Measurements from ENCODE around the gene SLIT3.

Gene SLIT3

GRCh38 chr5:169175733-169176132 lies 125.2 kb downstream of the SLIT3 start:
- DNase-seq, result no peak

- DNase-seq, result no peak
Observed at GRCh38 chr5:169174923-169175322, 126.0 kb downstream of the SLIT3 start.

GRCh38 chr5:169173372-169173771 lies 127.6 kb downstream of the SLIT3 start:
- DNase-seq, result no peak

GRCh38 chr5:169171515-169171914 lies 129.4 kb downstream of the SLIT3 start:
- DNase-seq, result no peak

- no peak for DNase-seq
Observed at GRCh38 chr5:169169783-169170182, 131.2 kb downstream of the SLIT3 start.

- no peak for DNase-seq
Observed at GRCh38 chr5:169168280-169168679, 132.7 kb downstream of the SLIT3 start.

GRCh38 chr5:169166078-169166477 lies 134.9 kb downstream of the SLIT3 start:
- DNase-seq, result no peak

GRCh38 chr5:169165052-169165451 lies 135.9 kb downstream of the SLIT3 start:
- DNase-seq, result no peak

GRCh38 chr5:169164481-169164925 lies 136.4 kb downstream of the SLIT3 start:
- no peak for DNase-seq

GRCh38 chr5:169162407-169162806 lies 138.5 kb downstream of the SLIT3 start:
- no peak for DNase-seq

- peak; percentile 71 for DNase-seq
Observed at GRCh38 chr5:169161022-169161680, 139.8 kb downstream of the SLIT3 start.

- no peak for DNase-seq
Observed at GRCh38 chr5:169160405-169160901, 140.5 kb downstream of the SLIT3 start.

GRCh38 chr5:169158764-169159163 lies 142.2 kb downstream of the SLIT3 start:
- DNase-seq, result no peak

GRCh38 chr5:169157064-169157463 lies 143.9 kb downstream of the SLIT3 start:
- no peak for DNase-seq

- no peak for DNase-seq
Observed at GRCh38 chr5:169154679-169155078, 146.3 kb downstream of the SLIT3 start.

- DNase-seq, result no peak
Observed at GRCh38 chr5:169153405-169153804, 147.5 kb downstream of the SLIT3 start.

- DNase-seq, result no peak
Observed at GRCh38 chr5:169152946-169153345, 148.0 kb downstream of the SLIT3 start.

- no peak for DNase-seq
Observed at GRCh38 chr5:169152453-169152852, 148.5 kb downstream of the SLIT3 start.

GRCh38 chr5:169151051-169151805 lies 149.7 kb downstream of the SLIT3 start:
- no peak for DNase-seq

GRCh38 chr5:169150108-169150507 lies 150.8 kb downstream of the SLIT3 start:
- no peak for DNase-seq

GRCh38 chr5:169149317-169149716 lies 151.6 kb downstream of the SLIT3 start:
- DNase-seq, result no peak

- no peak for DNase-seq
Observed at GRCh38 chr5:169148138-169148740, 152.7 kb downstream of the SLIT3 start.

- DNase-seq, result no peak
Observed at GRCh38 chr5:169147534-169147933, 153.4 kb downstream of the SLIT3 start.

All from right kidney (tissue), 1 donor.